Measurements from ENCODE around the gene COMMD9. TPM values are rescaled to one million over a fixed set of nuclear protein-coding genes. Genes with fewer than 3 reads are reported as not detected.

The COMMD9 gene
- total and polyA plus RNA-seq, 2 of the 8 experiments (the other 6 are each of a cell fraction or from before 2014, with no cell fraction given): 42.5 to 49.1 TPM

DNA sequence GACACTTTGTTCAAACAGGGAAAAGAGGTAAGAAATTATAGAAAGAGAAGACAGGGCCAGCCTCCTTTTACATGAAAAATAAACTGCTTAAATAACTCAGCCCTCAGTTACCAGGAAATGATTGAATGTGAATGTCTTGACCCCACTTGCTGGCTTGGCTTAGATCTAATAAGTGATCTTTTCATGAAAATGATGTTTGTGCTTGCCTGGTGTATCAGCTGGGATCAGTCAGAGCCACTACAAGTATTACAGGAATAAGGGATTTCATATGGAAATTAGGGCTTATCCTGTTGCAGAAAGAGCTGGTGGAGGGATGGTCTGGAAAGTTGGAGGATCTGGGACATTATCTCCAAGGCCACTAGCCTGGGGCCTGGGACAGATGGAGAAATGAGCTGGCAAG lies 51.8 kb downstream of the COMMD9 start (continued):
- TF ChIP-seq, protein P1, sequence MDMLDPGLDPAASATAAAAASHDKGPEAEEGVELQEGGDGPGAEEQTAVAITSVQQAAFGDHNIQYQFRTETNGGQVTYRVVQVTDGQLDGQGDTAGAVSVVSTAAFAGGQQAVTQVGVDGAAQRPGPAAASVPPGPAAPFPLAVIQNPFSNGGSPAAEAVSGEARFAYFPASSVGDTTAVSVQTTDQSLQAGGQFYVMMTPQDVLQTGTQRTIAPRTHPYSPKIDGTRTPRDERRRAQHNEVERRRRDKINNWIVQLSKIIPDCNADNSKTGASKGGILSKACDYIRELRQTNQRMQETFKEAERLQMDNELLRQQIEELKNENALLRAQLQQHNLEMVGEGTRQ (IDR thresholded peaks at IDR 0.05; ENCODE audit: low read length): no peak
- TF ChIP-seq BCL11A (IDR thresholded peaks at IDR 0.05; ENCODE audit: low read depth in 2 of 2, low read length in 2 of 2) (no peak), EP300 (IDR thresholded peaks at IDR 0.05; ENCODE audit: borderline replicate concordance in 1 of 2, low read depth in 2 of 2, low read length in 2 of 2) (no peak)

Measured in H1 (cell line).